Large intestine (tissue), 3 donors: ENCODE measurements around the gene ADAR. TPM values are rescaled to one million over a fixed set of nuclear protein-coding genes. Genes with fewer than 3 reads are reported as not detected.

Experiments used
- DNase-seq, 2 donors: peaks; one replicate each; pipeline versions ENCODE4 v3.0.0 to v3.0.0-alpha.2; 2013
- H3K27ac ChIP-seq: one replicate; pipeline ENCODE4 v1.5.1; 2013; ENCODE audit warnings: low read length
- H3K27me3 ChIP-seq: 2 replicates; pipeline ENCODE4 v1.6.1; 2013; ENCODE audit warnings: low read length; ENCODE audit not compliant: control insufficient read depth, insufficient read depth
- H3K36me3 ChIP-seq: 2 replicates; pipeline ENCODE4 v1.6.1; 2013; ENCODE audit warnings: low read length; ENCODE audit not compliant: control insufficient read depth, insufficient read depth
- H3K4me1 ChIP-seq: one replicate; pipeline ENCODE4 v1.6.1; 2013; ENCODE audit warnings: low read length; ENCODE audit not compliant: control insufficient read depth, insufficient read depth
- H3K4me3 ChIP-seq: one replicate; pipeline ENCODE4 v1.5.1; 2013; ENCODE audit warnings: low read length
- H3K9me3 ChIP-seq: one replicate; pipeline ENCODE4 v1.6.1; 2013; ENCODE audit warnings: mild to moderate bottlenecking, low read depth, low read length, moderate library complexity; ENCODE audit not compliant: control insufficient read depth
- WGBS: methylation state at CpG from one replicate; pipeline ENCODE4 v1.1.5; 2013; ENCODE audit warnings: low lambda C conversion rate; ENCODE audit not compliant: insufficient coverage; 5-methylcytosine and 5-hydroxymethylcytosine counted together
- polyA plus RNA-seq: library from polyadenylated mRNA; unstranded; fragments of 120-200 nt; gene quantifications from one replicate; pipeline ENCODE4 v1.2.1, GENCODE V29; 2013

ADAR gene
- polyA plus RNA-seq, 1 donor = 123 TPM

GRCh38 chr1:154574716-154575115 is 33.3 kb downstream of the ADAR start:
- peaks cover 28% of the 10 kb centered on the region for H3K36me3 ChIP-seq
- peaks cover 5% of the 10 kb centered on the region for H3K9me3 ChIP-seq
- no peaks in the 10 kb centered on the region for H3K4me1 ChIP-seq
- DNase-seq = no peak
- H3K27ac ChIP-seq = no peak overlapping the region
- peaks cover 12% of the 10 kb centered on the region for H3K27me3 ChIP-seq
- no peak overlapping the region for H3K4me3 ChIP-seq
- no CpG with 5 or more reads among the region's 7 CpGs for WGBS

DNA sequence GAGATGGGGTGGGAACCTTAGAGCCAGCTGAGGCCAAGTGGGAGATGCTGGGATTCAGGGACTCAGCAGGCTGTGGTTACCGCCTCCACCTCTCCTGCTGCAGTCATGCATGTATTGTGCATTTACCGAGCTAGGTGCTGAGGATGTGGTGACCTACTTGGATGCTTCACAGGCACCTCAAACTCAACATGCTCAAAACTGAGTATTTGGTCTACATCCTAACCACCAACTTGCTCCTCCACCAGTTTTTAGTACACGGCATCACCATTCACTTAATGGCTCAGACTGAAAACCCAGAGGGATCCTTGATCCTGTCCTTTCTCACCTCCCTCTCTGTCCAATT is 34.8 kb downstream of the ADAR start:
- peaks cover 5% of the 10 kb centered on the region for H3K9me3 ChIP-seq
- peaks cover 16% of the 10 kb centered on the region for H3K27me3 ChIP-seq
- H3K4me3 ChIP-seq = no peak overlapping the region
- no peak for DNase-seq
- H3K27ac ChIP-seq = no peak overlapping the region
- WGBS = no CpG with 5 or more reads among the region's 3 CpGs
- peaks cover 12% of the 10 kb centered on the region for H3K36me3 ChIP-seq
- peaks cover 3% of the 10 kb centered on the region for H3K4me1 ChIP-seq

GRCh38 chr1:154572468-154573167 is 35.4 kb downstream of the ADAR start:
- H3K27me3 ChIP-seq = peaks cover 19% of the 10 kb centered on the region
- no peak for DNase-seq
- H3K27ac ChIP-seq = no peak overlapping the region
- no CpG with 5 or more reads among the region's 10 CpGs for WGBS
- H3K4me1 ChIP-seq = peaks cover 6% of the 10 kb centered on the region
- H3K4me3 ChIP-seq = no peak overlapping the region
- H3K9me3 ChIP-seq = peaks cover 5% of the 10 kb centered on the region
- H3K36me3 ChIP-seq = peaks cover 7% of the 10 kb centered on the region

GRCh38 chr1:154571964-154572288 is 36.1 kb downstream of the ADAR start:
- Histone ChIP-seq H3K9me3 (peaks cover 5% of the 10 kb centered on the region), H3K4me3 (no peak overlapping the region), H3K27ac (no peak overlapping the region), H3K4me1 (peaks cover 9% of the 10 kb centered on the region), H3K27me3 (peaks cover 26% of the 10 kb centered on the region), H3K36me3 (peaks cover under 1% of the 10 kb centered on the region)
- WGBS = no CpG with 5 or more reads among the region's 29 CpGs
- DNase-seq = no peak

GRCh38 chr1:154571244-154571963 is 36.6 kb downstream of the ADAR start:
- Histone ChIP-seq H3K36me3 (no peaks in the 10 kb centered on the region), H3K27me3 (peaks cover 32% of the 10 kb centered on the region), H3K4me1 (peaks cover 9% of the 10 kb centered on the region), H3K27ac (no peak overlapping the region), H3K4me3 (no peak overlapping the region), H3K9me3 (peaks cover 5% of the 10 kb centered on the region)
- 100% methylated on average over 3 of the region's 59 CpGs for WGBS
- DNase-seq = no peak

- WGBS = no CpG with 5 or more reads among the region's 17 CpGs
- Histone ChIP-seq H3K4me3 (peak overlapping the region; percentile 26), H3K4me1 (peaks cover 9% of the 10 kb centered on the region), H3K27me3 (peaks cover 27% of the 10 kb centered on the region), H3K27ac (no peak overlapping the region), H3K36me3 (no peaks in the 10 kb centered on the region), H3K9me3 (peaks cover 5% of the 10 kb centered on the region)
- DNase-seq = no peak
Observed at GRCh38 chr1:154568157-154568815, 39.7 kb downstream of the ADAR start.

- DNase-seq = peak; percentile 38 to 72
Observed at GRCh38 chr1:154567386-154568156, 40.4 kb downstream of the ADAR start, which contains the start of gene CHRNB2. Gene CHRNB2 (plus strand): TSS chr1:154567778. CDS start chr1:154568045, 267 bp downstream.

DNA sequence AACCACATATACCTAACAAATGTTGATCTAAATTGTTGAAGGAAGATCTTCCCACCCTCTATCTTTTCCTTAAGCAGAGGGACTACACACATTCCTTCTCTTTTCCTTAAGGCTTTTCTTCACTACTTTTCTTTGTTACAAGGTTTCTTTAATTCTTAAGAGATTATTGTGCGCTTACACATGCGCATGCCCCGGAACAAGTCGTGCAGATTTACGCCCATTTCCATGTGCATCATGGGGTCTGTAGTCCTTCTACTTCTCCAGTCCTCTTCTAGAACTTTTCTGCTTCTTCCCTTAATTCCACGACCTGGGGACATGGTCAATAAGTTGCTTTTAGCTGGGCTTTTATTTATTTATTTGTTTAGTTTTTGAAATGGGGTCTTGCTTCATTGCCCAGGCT is 42.1 kb downstream of the ADAR start:
- H3K27me3 ChIP-seq = peaks cover 22% of the 10 kb centered on the region
- H3K9me3 ChIP-seq = no peaks in the 10 kb centered on the region
- H3K36me3 ChIP-seq = no peaks in the 10 kb centered on the region
- WGBS = no CpG with 5 or more reads among the region's 6 CpGs
- H3K4me1 ChIP-seq = peaks cover 9% of the 10 kb centered on the region
- H3K4me3 ChIP-seq = no peak overlapping the region
- no peak overlapping the region for H3K27ac ChIP-seq
- no peak for DNase-seq

More at GRCh38 chr1:154567386-154568156, 40.4 kb downstream of the ADAR start, which contains the start of gene CHRNB2:
- Histone ChIP-seq H3K27ac (no peak within 1 kb of the TSS), H3K9me3 (peaks cover 5% of the 10 kb centered on the region), H3K36me3 (no peaks in the 10 kb centered on the region), H3K4me1 (peaks cover 9% of the 10 kb centered on the region), H3K4me3 (peak within 1 kb of the TSS; percentile 26), H3K27me3 (peaks cover 22% of the 10 kb centered on the region)
- no CpG with 5 or more reads among the region's 53 CpGs for WGBS

- H3K27me3 ChIP-seq = no peaks in the 10 kb centered on the region
- 40% methylated on average over 1 of the region's 13 CpGs for WGBS
- no peaks in the 10 kb centered on the region for H3K9me3 ChIP-seq
- H3K27ac ChIP-seq = peak overlapping the region; percentile 97
- H3K36me3 ChIP-seq = peaks cover 17% of the 10 kb centered on the region
- H3K4me3 ChIP-seq = peak overlapping the region; percentile 75
- peak; percentile 87 to 90 for DNase-seq
- H3K4me1 ChIP-seq = peaks cover 15% of the 10 kb centered on the region
Observed at GRCh38 chr1:154559466-154560044, 48.4 kb downstream of the ADAR start.
